ENCODE measurements around the gene CAPS.

CAPS gene

GRCh38 chr19:5910638-5910907, 3.5 kb upstream of the CAPS start:
- no peak for DNase-seq (ENCODE audit: low read depth)

- no peak for DNase-seq (ENCODE audit: low read depth)
Observed at GRCh38 chr19:5911366-5911765, 2.7 kb upstream of the CAPS start.

- no peak for DNase-seq (ENCODE audit: low read depth)
Observed at GRCh38 chr19:5914358-5914774, 312 bp downstream of the CAPS start.

GRCh38 chr19:5914946-5915781, 1.1 kb downstream of the CAPS start:
- DNase-seq (ENCODE audit: low read depth): no peak

- no peak for DNase-seq (ENCODE audit: low read depth)
Observed at GRCh38 chr19:5915782-5916165, 1.7 kb downstream of the CAPS start.

- DNase-seq (ENCODE audit: low read depth): no peak
Observed at GRCh38 chr19:5916181-5916708, 2.2 kb downstream of the CAPS start.

GRCh38 chr19:5917431-5918107, 3.5 kb downstream of the CAPS start:
- DNase-seq (ENCODE audit: low read depth): no peak

- no peak for DNase-seq (ENCODE audit: low read depth)
Observed at GRCh38 chr19:5918463-5919079, 4.5 kb downstream of the CAPS start.

- no peak for DNase-seq (ENCODE audit: low read depth)
Observed at GRCh38 chr19:5921516-5922160, 7.6 kb downstream of the CAPS start.

GRCh38 chr19:5922161-5922545, 8.1 kb downstream of the CAPS start:
- DNase-seq (ENCODE audit: low read depth): no peak

GRCh38 chr19:5923356-5923755, 9.3 kb downstream of the CAPS start:
- no peak for DNase-seq (ENCODE audit: low read depth)

- no peak for DNase-seq (ENCODE audit: low read depth)
Observed at GRCh38 chr19:5925830-5926427, 11.9 kb downstream of the CAPS start.

- DNase-seq (ENCODE audit: low read depth): no peak
Observed at GRCh38 chr19:5926641-5927440, 12.8 kb downstream of the CAPS start.

- DNase-seq (ENCODE audit: low read depth): no peak
Observed at GRCh38 chr19:5927441-5927821, 13.4 kb downstream of the CAPS start.

GRCh38 chr19:5929179-5929578, 15.1 kb downstream of the CAPS start:
- DNase-seq (ENCODE audit: low read depth): no peak

- DNase-seq (ENCODE audit: low read depth): no peak
Observed at GRCh38 chr19:5929625-5930024, 15.6 kb downstream of the CAPS start.

GRCh38 chr19:5931251-5931650, 17.2 kb downstream of the CAPS start:
- DNase-seq (ENCODE audit: low read depth): no peak

- no peak for DNase-seq (ENCODE audit: low read depth)
Observed at GRCh38 chr19:5932146-5932545, 18.1 kb downstream of the CAPS start.

- DNase-seq (ENCODE audit: low read depth): no peak
Observed at GRCh38 chr19:5932609-5933262, 18.7 kb downstream of the CAPS start.

- DNase-seq (ENCODE audit: low read depth): no peak
Observed at GRCh38 chr19:5933391-5934068, 19.5 kb downstream of the CAPS start.

GRCh38 chr19:5934069-5934401, 20.0 kb downstream of the CAPS start:
- no peak for DNase-seq (ENCODE audit: low read depth)

Measured in ELR (cell line).